Middle frontal gyrus (tissue), 1 donor: ENCODE results near the gene BROX.

Experiments used
- DNase-seq: peaks from one replicate; pipeline ENCODE4 v3.0.0-alpha.2; 2015; ENCODE audit warnings: low spot score; ENCODE audit errors: extremely low spot score

The BROX gene

DNA sequence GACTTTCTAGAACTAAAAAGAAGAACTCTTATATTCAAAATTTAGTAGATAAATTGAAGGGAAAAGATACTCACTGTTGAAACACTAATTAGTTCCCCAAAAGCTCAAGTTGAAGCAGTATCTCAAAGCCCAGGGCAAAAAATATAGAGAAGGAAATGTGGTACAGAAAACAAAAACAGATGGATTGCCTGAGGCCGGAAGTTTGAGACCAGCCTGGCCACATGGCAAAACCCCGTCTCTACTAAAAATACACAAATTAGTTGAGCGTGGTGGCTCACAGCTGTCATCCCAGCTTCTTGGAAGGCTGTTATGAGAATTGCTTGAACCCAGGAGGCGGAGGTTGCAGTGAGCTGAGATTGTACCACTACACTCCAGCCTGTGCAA, 60.6 kb downstream of the BROX start:
- DNase-seq = no peak

DNA sequence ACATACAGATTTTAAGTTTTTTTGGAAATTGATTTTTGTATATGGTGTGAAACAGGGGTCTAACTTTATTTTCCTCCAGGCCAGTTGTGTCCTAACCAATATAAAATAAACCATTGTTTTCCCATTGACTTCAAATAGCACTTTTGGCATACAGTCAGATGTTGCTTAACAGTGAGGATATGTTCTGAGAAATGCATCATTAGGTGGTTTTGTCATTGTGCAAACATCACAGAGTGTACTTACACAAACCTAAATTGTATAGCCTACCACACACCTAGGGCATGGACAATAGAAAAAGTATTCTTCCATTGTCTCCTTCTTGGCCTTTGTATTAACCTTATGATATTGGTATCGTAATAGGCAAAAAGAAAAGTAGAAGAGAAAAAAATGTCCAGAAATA, 65.1 kb downstream of the BROX start:
- no peak for DNase-seq

DNA sequence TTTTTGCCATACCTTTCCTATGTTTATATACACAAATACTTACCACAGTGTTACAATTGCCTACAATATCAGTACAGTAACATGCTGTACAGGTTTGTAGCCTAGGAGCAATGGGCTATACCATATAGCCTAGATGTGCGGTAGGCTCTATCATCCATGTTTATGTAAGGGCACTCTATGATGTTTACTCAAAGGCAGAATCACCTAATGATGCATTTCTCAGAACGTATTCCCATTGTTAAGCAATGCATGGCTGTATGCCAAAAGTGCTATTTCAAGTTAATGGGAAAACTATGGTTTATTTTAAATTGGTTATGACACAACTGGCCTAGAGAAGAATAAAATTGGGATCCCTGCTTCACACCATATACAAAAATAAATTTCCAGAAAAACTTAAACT, 65.6 kb downstream of the BROX start:
- DNase-seq = no peak

DNA sequence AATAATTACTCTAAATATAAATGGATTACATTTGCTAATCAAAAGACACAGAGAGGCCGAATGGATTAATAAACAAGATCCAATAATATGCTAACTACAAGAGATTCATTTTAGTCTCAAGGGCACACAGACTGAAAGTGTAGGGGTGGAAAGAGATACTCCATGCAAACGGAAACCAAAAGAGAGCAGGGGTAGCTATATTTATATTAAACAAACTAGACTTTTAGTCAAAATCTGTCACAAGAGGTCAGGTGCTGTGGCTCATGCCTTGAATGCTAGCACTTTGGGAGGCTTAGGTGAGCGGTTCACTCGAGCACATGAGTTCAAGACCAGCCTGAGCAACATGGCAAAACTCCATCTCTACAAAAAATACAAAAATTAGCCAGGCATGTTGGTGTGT, 68.9 kb downstream of the BROX start:
- no peak for DNase-seq

DNA sequence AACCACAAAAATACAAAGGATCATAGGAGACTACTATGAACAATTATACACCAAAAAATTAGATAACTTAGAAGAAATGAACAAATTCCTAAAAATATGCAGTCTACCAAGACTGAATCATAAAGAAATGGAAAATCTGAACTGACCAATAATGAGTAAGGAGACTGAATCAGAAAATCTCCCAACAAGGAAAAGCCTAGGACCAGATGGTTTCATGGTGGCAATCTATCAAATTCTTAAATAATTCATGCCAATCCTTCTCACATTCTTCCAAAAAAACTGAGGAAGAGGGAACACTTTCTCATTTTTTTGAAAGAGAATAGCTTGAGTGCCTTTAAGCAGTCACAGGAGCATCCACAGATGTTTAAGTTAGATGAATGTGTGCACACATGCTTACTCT, 70.7 kb downstream of the BROX start:
- no peak for DNase-seq

DNA sequence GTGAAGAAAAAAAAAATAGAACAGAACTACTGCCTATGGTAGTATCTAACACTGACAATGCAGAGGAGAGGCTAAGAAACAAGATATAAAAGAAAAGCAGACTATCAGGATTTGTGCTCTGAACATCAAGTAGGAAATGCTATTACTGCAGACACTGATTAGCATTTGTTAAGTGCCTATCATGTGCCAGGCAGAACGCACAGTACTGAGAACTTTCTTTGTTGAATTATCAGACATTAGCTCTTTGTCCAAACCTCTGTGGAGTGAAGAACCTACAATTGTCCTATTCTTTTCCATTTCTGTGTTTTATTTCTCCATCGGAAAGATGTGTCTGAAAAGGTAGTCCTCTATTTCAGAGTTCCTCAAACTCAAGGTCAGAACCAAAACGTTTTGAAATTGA, 72.0 kb downstream of the BROX start:
- DNase-seq = no peak
